Measurements from ENCODE around the gene EIF4G2. TPM values are rescaled to one million over a fixed set of nuclear protein-coding genes. Genes with fewer than 3 reads are reported as not detected.
A peak's percentile ranks its signal among the peaks of the same experiment; 100 is the strongest.

EIF4G2 gene
- total RNA-seq, 5 donors from 2014 or later (not counting 1 experiment from before 2014, with no cell fraction given), result 575 to 1,022 (median 643) TPM

DNA sequence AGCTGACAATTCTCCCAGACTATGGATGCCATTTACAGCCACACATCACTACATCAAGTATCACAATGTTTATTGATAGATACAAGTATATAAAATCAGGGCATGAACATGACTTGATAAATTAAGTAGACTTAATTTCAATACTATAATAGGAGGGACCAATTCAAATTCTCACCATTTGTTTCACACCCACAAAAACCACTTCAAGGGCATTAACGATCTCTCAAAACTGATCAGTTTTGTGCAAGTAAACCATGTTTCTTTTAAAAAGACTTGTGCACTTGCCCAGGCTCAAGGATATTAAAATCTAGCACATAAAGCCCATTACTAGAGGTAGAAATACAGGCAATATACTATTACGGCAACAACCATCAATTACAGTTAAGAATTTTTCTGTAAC is 11.7 kb downstream of the EIF4G2 start:
- Histone ChIP-seq H3K27ac (ENCODE audit: low read length) (no peak overlapping the region), H3K4me1 (ENCODE audit: control insufficient read depth in 1 of 2, extremely low read depth in 1 of 2, insufficient read depth in 2 of 2, low read length in 2 of 2) (peaks cover 13 to 40% of the 10 kb centered on the region in 2 experiments), H3K36me3 (ENCODE audit: control insufficient read depth in 2 of 2, extremely low read depth in 1 of 2, insufficient read depth in 1 of 2, low read length in 1 of 2) (peaks cover 0 to 61% of the 10 kb centered on the region in 2 donors), H3K9me3 (no peaks in the 10 kb centered on the region), H3K27me3 (replicated peaks in 1 of 2; ENCODE audit: control insufficient read depth in 2 of 2, extremely low read depth in 1 of 2, insufficient read depth in 2 of 2, low read length in 1 of 2) (peaks cover 0 to 7% of the 10 kb centered on the region in 2 experiments), H3K4me3 (ENCODE audit: control insufficient read depth in 1 of 2, extremely low read depth in 1 of 2, low read length in 1 of 2) (no peak overlapping the region)
- H3K9me3 Mint-ChIP-seq, result no peaks in the 10 kb centered on the region
- H3K36me3 Mint-ChIP-seq, result peaks cover 48% of the 10 kb centered on the region
- peak overlapping the region in 1 of 2 donors; percentile 34 for H3K27ac Mint-ChIP-seq
- peaks cover 0 to 4% of the 10 kb centered on the region in 2 donors for H3K27me3 Mint-ChIP-seq
- ATAC-seq (replicated peaks in 1 of 4), result no peak
- peaks cover 66 to 76% (median 72%) of the 10 kb centered on the region in 3 donors for H3K4me1 Mint-ChIP-seq
- POLR2A ChIA-PET, result interaction anchor here (0.6 to 4.8 kb wide), 4 partner anchors 9 to 1086 kb away, joined by 3 to 57 read pairs (median 19); partner anchors contain the start of gene EIF4G2 (in 2 of the 2)
- no CpG with 5 or more reads among the region's 2 CpGs for WGBS (ENCODE audit: insufficient coverage)
- H3K4me3 Mint-ChIP-seq, result no peak overlapping the region
- CTCF ChIA-PET, result interaction anchor here in 1 of 2 donors (1.7 kb wide), 1 partner anchor 224 kb away, joined by 6 read pairs; no protein-coding TSS in a partner anchor
- peak in 1 of 35 experiments; percentile 52 for DNase-seq

- H3K9me3 ChIP-seq, result no peaks in the 10 kb centered on the region
- peaks cover 58 to 67% (median 64%) of the 10 kb centered on the region in 3 donors for H3K4me1 Mint-ChIP-seq
- H3K36me3 Mint-ChIP-seq, result peaks cover 40% of the 10 kb centered on the region
- 100% methylated on average over 2 of the region's 2 CpGs for whole genome bisulfite sequencing (ENCODE audit: insufficient coverage)
- no peak overlapping the region for H3K4me3 ChIP-seq (ENCODE audit: control insufficient read depth in 1 of 2, extremely low read depth in 1 of 2, low read length in 1 of 2)
- peaks cover 0 to 11% of the 10 kb centered on the region in 2 experiments for H3K27me3 ChIP-seq (replicated peaks in 1 of 2; ENCODE audit: control insufficient read depth in 2 of 2, extremely low read depth in 1 of 2, insufficient read depth in 2 of 2, low read length in 1 of 2)
- DNase-seq (no peak), ATAC-seq (replicated peaks in 1 of 4) (no peak)
- peak overlapping the region in 1 of 2 donors; percentile 73 for H3K27ac Mint-ChIP-seq
- CTCF ChIA-PET, result interaction anchor here (0.5 to 1.7 kb wide), 4 partner anchors 13 to 232 kb away, joined by 3 to 7 read pairs (median 4); partner anchors contain the start of gene EIF4G2 (in 1 of the 2)
- no peak overlapping the region for H3K4me3 Mint-ChIP-seq
- POLR2A ChIA-PET, result interaction anchor here (0.8 to 4.8 kb wide), 6 partner anchors 8 to 219 kb away, joined by 3 to 57 read pairs (median 6); partner anchors contain the start of gene EIF4G2 (in 2 of the 2)
- no peak overlapping the region for H3K27ac ChIP-seq (ENCODE audit: low read length)
- H3K9me3 Mint-ChIP-seq, result no peaks in the 10 kb centered on the region
- peaks cover 0 to 4% of the 10 kb centered on the region in 2 donors for H3K27me3 Mint-ChIP-seq
- H3K36me3 ChIP-seq (ENCODE audit: control insufficient read depth in 2 of 2, extremely low read depth in 1 of 2, insufficient read depth in 1 of 2, low read length in 1 of 2), result peaks cover 0 to 53% of the 10 kb centered on the region in 2 donors
- H3K4me1 ChIP-seq (ENCODE audit: control insufficient read depth in 1 of 2, extremely low read depth in 1 of 2, insufficient read depth in 2 of 2, low read length in 2 of 2), result peaks cover 10 to 36% of the 10 kb centered on the region in 2 experiments
These were observed 12.5 kb downstream of the EIF4G2 start for GRCh38 chr11:10796191-10796590.

DNA sequence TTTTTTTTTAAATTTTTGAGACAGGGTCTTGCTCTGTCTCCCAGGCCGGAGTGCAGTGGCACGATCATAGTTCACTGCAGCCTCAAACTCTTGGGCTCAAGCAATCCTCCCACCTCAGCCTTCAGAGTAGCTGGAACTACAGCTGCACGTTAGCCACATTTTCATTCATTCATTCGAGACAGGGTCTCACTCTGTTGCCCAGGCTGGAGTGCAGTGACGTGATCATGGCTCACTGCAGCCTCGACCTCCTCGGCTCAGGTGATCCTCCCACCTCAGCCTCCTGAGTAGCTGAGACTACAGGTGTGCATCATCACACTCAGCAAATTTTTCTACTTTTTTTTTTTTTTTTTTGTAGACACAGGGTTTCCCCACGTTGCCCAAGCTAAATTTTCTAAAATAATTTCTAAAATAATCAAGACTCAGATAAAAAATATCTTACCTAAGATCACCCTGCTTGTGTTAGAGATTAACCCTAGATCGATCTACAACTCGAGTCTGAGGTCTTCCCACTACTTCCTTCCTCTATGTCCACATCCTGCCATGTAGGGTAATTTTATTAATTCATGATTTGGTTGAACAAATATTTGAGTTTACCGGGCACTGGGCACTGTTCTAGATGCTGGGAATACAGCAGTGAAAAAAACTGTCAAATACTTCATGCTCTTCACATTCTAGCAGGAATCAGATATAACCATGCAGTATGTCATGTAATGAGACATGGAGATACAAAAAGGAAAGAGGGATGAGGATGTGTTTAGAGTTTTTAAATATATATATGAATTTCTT is 15.1 kb downstream of the EIF4G2 start:
- ATAC-seq (replicated peaks in 1 of 4) (no peak), DNase-seq (no peak)
- peaks cover 15% of the 10 kb centered on the region for H3K36me3 Mint-ChIP-seq
- ChIA-PET POLR2A (interaction anchor here (0.6 to 2.0 kb wide), 8 partner anchors 10 to 444 kb away, joined by 3 to 14 read pairs (median 6); partner anchors contain the start of gene EIF4G2 (in 2 of the 2)), CTCF (interaction anchor here (0.6 to 3.6 kb wide), 26 partner anchors 10 to 1258 kb away, joined by 3 to 27 read pairs (median 5); partner anchors contain the start of gene EIF4G2 (in 1 of the 2))
- peaks cover 0 to 29% of the 10 kb centered on the region in 2 donors for H3K36me3 ChIP-seq (ENCODE audit: control insufficient read depth in 2 of 2, extremely low read depth in 1 of 2, insufficient read depth in 1 of 2, low read length in 1 of 2)
- WGBS (ENCODE audit: insufficient coverage), result 67% methylated on average over 6 of the region's 11 CpGs
- H3K4me1 Mint-ChIP-seq, result peaks cover 33 to 42% (median 38%) of the 10 kb centered on the region in 3 donors
- H3K27ac ChIP-seq (ENCODE audit: low read length), result no peak overlapping the region
- H3K27me3 ChIP-seq (replicated peaks in 1 of 2; ENCODE audit: control insufficient read depth in 2 of 2, extremely low read depth in 1 of 2, insufficient read depth in 2 of 2, low read length in 1 of 2), result peaks cover 0 to 11% of the 10 kb centered on the region in 2 experiments
- H3K4me1 ChIP-seq (ENCODE audit: control insufficient read depth in 1 of 2, extremely low read depth in 1 of 2, insufficient read depth in 2 of 2, low read length in 2 of 2), result peaks cover 0 to 28% of the 10 kb centered on the region in 2 experiments
- H3K27ac Mint-ChIP-seq, result peak overlapping the region in 1 of 2 donors; percentile 22
- H3K9me3 ChIP-seq, result no peaks in the 10 kb centered on the region
- H3K27me3 Mint-ChIP-seq, result peaks cover 0 to 4% of the 10 kb centered on the region in 2 donors
- no peak overlapping the region for H3K4me3 ChIP-seq (ENCODE audit: control insufficient read depth in 1 of 2, extremely low read depth in 1 of 2, low read length in 1 of 2)
- H3K4me3 Mint-ChIP-seq, result no peak overlapping the region
- no peaks in the 10 kb centered on the region for H3K9me3 Mint-ChIP-seq

GRCh38 chr11:10792385-10793068 is 16.2 kb downstream of the EIF4G2 start:
- no peaks in the 10 kb centered on the region for H3K9me3 ChIP-seq
- H3K9me3 Mint-ChIP-seq, result no peaks in the 10 kb centered on the region
- peak; percentile 74 to 91 (median 86) for ATAC-seq (replicated peaks in 1 of 4)
- H3K4me1 ChIP-seq (ENCODE audit: control insufficient read depth in 1 of 2, extremely low read depth in 1 of 2, insufficient read depth in 2 of 2, low read length in 2 of 2), result peaks cover 0 to 20% of the 10 kb centered on the region in 2 experiments
- peaks cover 0 to 11% of the 10 kb centered on the region in 2 experiments for H3K27me3 ChIP-seq (replicated peaks in 1 of 2; ENCODE audit: control insufficient read depth in 2 of 2, extremely low read depth in 1 of 2, insufficient read depth in 2 of 2, low read length in 1 of 2)
- H3K27me3 Mint-ChIP-seq, result peaks cover 0 to 4% of the 10 kb centered on the region in 2 donors
- CTCF ChIA-PET, result interaction anchor here (0.5 to 3.6 kb wide), 30 partner anchors 9 to 1259 kb away, joined by 3 to 27 read pairs (median 4); partner anchors contain the start of gene EIF4G2 (in 1 of the 2)
- H3K36me3 ChIP-seq (ENCODE audit: control insufficient read depth in 2 of 2, extremely low read depth in 1 of 2, insufficient read depth in 1 of 2, low read length in 1 of 2), result peaks cover 0 to 18% of the 10 kb centered on the region in 2 donors
- no peak overlapping the region for H3K27ac Mint-ChIP-seq
- H3K27ac ChIP-seq (ENCODE audit: low read length), result no peak overlapping the region
- H3K4me1 Mint-ChIP-seq, result peaks cover 23 to 31% (median 28%) of the 10 kb centered on the region in 3 donors
- peaks cover 12% of the 10 kb centered on the region for H3K36me3 Mint-ChIP-seq
- peak overlapping the region in 1 of 3 donors; percentile 20 for H3K4me3 Mint-ChIP-seq
- DNase-seq, result peak; percentile 46 to 87 (median 75)
- POLR2A ChIA-PET, result interaction anchor here (0.5 to 2.0 kb wide), 7 partner anchors 11 to 233 kb away, joined by 3 to 14 read pairs (median 4); partner anchors contain the start of gene EIF4G2 (in 2 of the 2)
- WGBS (ENCODE audit: insufficient coverage), result 18% methylated on average over 24 of the region's 24 CpGs
- no peak overlapping the region for H3K4me3 ChIP-seq (ENCODE audit: control insufficient read depth in 1 of 2, extremely low read depth in 1 of 2, low read length in 1 of 2)

DNA sequence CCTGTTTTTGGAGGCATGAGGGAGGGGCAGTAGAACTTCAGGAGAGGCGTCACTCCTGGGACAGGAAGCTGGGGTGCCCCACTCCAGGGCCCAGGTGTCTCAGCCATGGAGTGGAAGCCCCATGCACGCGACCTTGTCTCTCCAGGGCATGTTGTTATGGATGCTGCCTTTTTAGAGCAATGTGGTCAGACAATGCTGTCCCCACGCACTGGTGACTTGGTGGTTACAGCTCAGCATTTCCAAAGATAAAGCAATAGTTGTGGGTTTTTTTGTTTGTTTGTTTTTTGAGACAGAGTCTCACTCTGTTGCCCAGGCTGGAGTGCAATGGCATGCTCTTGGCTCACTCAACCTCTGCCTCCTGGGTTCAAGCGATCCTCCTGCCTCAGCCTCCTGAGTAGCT is 22.3 kb downstream of the EIF4G2 start:
- no peak for DNase-seq
- no peak overlapping the region for H3K27ac Mint-ChIP-seq
- no peaks in the 10 kb centered on the region for H3K4me1 ChIP-seq (ENCODE audit: control insufficient read depth in 1 of 2, extremely low read depth in 1 of 2, insufficient read depth in 2 of 2, low read length in 2 of 2)
- ATAC-seq (replicated peaks in 1 of 4), result peak in 1 of 4 experiments; percentile 15
- no peaks in the 10 kb centered on the region for H3K9me3 ChIP-seq
- peaks cover 0 to 2% of the 10 kb centered on the region in 2 experiments for H3K27me3 ChIP-seq (replicated peaks in 1 of 2; ENCODE audit: control insufficient read depth in 2 of 2, extremely low read depth in 1 of 2, insufficient read depth in 2 of 2, low read length in 1 of 2)
- 88% methylated on average over 5 of the region's 5 CpGs for WGBS (ENCODE audit: insufficient coverage)
- H3K4me3 ChIP-seq (ENCODE audit: control insufficient read depth in 1 of 2, extremely low read depth in 1 of 2, low read length in 1 of 2), result no peak overlapping the region
- no peaks in the 10 kb centered on the region for H3K36me3 Mint-ChIP-seq
- POLR2A ChIA-PET, result no interaction called here
- H3K9me3 Mint-ChIP-seq, result no peaks in the 10 kb centered on the region
- no peaks in the 10 kb centered on the region for H3K27me3 Mint-ChIP-seq
- H3K36me3 ChIP-seq (ENCODE audit: control insufficient read depth in 2 of 2, extremely low read depth in 1 of 2, insufficient read depth in 1 of 2, low read length in 1 of 2), result no peaks in the 10 kb centered on the region
- no peak overlapping the region for H3K4me3 Mint-ChIP-seq
- no peak overlapping the region for H3K27ac ChIP-seq (ENCODE audit: low read length)
- CTCF ChIA-PET, result interaction anchor here (0.7 to 1.4 kb wide), 3 partner anchors 15 to 237 kb away, joined by 3 read pairs; no protein-coding TSS in a partner anchor
- H3K4me1 Mint-ChIP-seq, result no peaks in the 10 kb centered on the region

Measured in T-cell (primary cell).